ENCODE measurements around the gene SLC9A1. TPM values are rescaled to one million over a fixed set of nuclear protein-coding genes. Genes with fewer than 3 reads are reported as not detected.

The SLC9A1 gene
- total and polyA plus RNA-seq, 2 experiments from 2014 or later: 8.5 to 23.7 TPM

DNA sequence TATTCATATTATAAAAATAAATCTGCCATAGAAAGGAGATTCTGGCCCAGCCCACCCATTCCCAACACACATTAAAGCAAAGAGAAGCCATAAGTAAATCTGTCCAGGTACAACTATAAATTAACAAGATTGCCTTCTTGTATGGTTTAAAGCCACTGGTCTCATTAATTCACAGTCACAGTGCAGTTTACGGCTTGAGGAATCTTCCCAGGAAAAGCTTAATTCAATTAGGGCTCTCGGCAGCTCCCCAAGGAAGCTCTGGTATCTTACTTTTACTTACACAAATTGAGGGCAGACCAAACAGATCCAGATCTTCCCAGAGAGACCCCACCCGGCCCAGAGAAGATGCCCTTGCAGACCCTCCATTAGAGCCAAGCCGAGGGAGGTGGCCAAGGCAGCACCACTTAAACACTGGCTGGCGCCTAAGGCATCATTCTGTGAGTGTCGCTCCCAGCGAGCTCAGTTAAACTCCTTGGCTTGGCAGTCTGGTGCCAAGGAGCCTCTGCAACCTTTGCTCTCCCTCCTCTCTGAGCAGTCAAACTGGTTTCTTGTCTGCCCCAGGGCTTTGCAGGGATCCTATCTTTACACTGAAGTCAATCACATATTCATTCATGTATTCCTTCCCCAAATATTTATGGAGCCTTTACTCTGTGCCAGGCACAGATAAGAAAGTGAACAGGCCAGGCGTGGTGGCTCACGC is 10.7 kb downstream of the SLC9A1 start:
- no peak overlapping the region for H3K4me2 ChIP-seq (ENCODE audit: unreplicated experiment)
- H3K79me2 ChIP-seq (ENCODE audit: insufficient read depth): peaks cover 95% of the 10 kb centered on the region
- 61 to 64% methylated on average over 8 to 9 of the region's 9 CpGs for WGBS, 2 experiments (ENCODE audit: low coverage in 1 of 2, low lambda C conversion rate in 2 of 2, missing lambda C conversion rate in 2 of 2)
- H3K27ac ChIP-seq: peak overlapping the region; percentile 91
- no peak for DNase-seq
- TF ChIP-seq EZH2 (IDR thresholded peaks at IDR 0.05; ENCODE audit: insufficient read depth, poor library complexity, severe bottlenecking): no peak
- no peak for TF ChIP-seq EZH2phosphoT487 (IDR thresholded peaks at IDR 0.05; ENCODE audit: insufficient read depth, low read depth)
- no peaks in the 10 kb centered on the region for H3K27me3 ChIP-seq (replicated peaks; ENCODE audit: insufficient read depth)
- no peak overlapping the region for H2AFZ ChIP-seq
- H3K36me3 ChIP-seq (ENCODE audit: low read depth): no peaks in the 10 kb centered on the region
- peaks cover 23% of the 10 kb centered on the region for H3F3A ChIP-seq (ENCODE audit: insufficient read depth)
- H3K9me3 ChIP-seq (ENCODE audit: low read depth): no peaks in the 10 kb centered on the region
- no peaks in the 10 kb centered on the region for H3K9me2 ChIP-seq (ENCODE audit: insufficient read depth)
- peaks cover 21% of the 10 kb centered on the region for H3K4me1 ChIP-seq (ENCODE audit: insufficient read depth)
- in situ Hi-C loops (cut with MboI): no loop called here
- H4K20me1 ChIP-seq (ENCODE audit: insufficient read depth): no peaks in the 10 kb centered on the region
- no peak overlapping the region for H3K4me3 ChIP-seq
- no peak overlapping the region; the same call in 1 of the 2 replicates for H3K9ac ChIP-seq

DNA sequence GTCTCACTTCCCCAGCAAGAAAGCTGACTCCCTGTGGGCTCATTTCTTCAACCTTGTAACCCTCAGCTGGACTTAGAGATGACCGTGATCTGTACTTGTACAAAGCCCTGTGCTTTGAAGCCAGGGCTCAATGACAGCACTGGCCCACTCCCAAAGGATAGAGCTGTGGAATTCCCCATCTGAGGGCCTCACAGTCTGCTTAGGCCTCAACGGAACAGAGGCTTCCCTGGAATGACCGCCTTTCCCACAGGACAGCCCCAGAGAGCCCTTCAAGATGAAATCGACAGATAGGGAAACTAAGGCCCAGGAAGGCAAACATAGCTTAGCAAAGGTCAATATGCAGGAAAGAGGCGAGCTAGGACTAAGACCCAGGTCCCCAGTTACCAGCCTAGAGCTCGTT is 11.5 kb downstream of the SLC9A1 start:
- no peaks in the 10 kb centered on the region for H3K36me3 ChIP-seq (ENCODE audit: low read depth)
- H3K79me2 ChIP-seq (ENCODE audit: insufficient read depth): peaks cover 95% of the 10 kb centered on the region
- H3K4me1 ChIP-seq (ENCODE audit: insufficient read depth): peaks cover 21% of the 10 kb centered on the region
- H3K4me3 ChIP-seq: no peak overlapping the region
- H2AFZ ChIP-seq: no peak overlapping the region
- H3K9ac ChIP-seq: no peak overlapping the region
- H3K9me2 ChIP-seq (ENCODE audit: insufficient read depth): no peaks in the 10 kb centered on the region
- TF ChIP-seq EZH2 (IDR thresholded peaks at IDR 0.05; ENCODE audit: insufficient read depth, poor library complexity, severe bottlenecking) (no peak), EZH2phosphoT487 (IDR thresholded peaks at IDR 0.05; ENCODE audit: insufficient read depth, low read depth) (no peak)
- no peaks in the 10 kb centered on the region for H4K20me1 ChIP-seq (ENCODE audit: insufficient read depth)
- no peaks in the 10 kb centered on the region for H3K27me3 ChIP-seq (replicated peaks; ENCODE audit: insufficient read depth)
- no peaks in the 10 kb centered on the region for H3K9me3 ChIP-seq (ENCODE audit: low read depth)
- no peak for DNase-seq
- H3F3A ChIP-seq (ENCODE audit: insufficient read depth): peaks cover 23% of the 10 kb centered on the region
- in situ Hi-C loops (cut with MboI): no loop called here
- WGBS, 2 experiments (ENCODE audit: low coverage in 1 of 2, low lambda C conversion rate in 2 of 2, missing lambda C conversion rate in 2 of 2): 71 to 73% methylated on average over 6 of the region's 6 CpGs
- no peak overlapping the region for H3K27ac ChIP-seq
- no peak overlapping the region for H3K4me2 ChIP-seq (ENCODE audit: unreplicated experiment)

- peaks cover 95% of the 10 kb centered on the region for H3K79me2 ChIP-seq (ENCODE audit: insufficient read depth)
- H2AFZ ChIP-seq: no peak overlapping the region
- H3F3A ChIP-seq (ENCODE audit: insufficient read depth): peaks cover 23% of the 10 kb centered on the region
- 92 to 94% methylated on average over 3 of the region's 3 CpGs for WGBS, 2 experiments (ENCODE audit: low coverage in 1 of 2, low lambda C conversion rate in 2 of 2, missing lambda C conversion rate in 2 of 2)
- H3K4me3 ChIP-seq: no peak overlapping the region
- no peaks in the 10 kb centered on the region for H3K9me2 ChIP-seq (ENCODE audit: insufficient read depth)
- H3K27me3 ChIP-seq (replicated peaks; ENCODE audit: insufficient read depth): no peaks in the 10 kb centered on the region
- no peak overlapping the region for H3K9ac ChIP-seq
- H3K4me1 ChIP-seq (ENCODE audit: insufficient read depth): peaks cover 29% of the 10 kb centered on the region
- in situ Hi-C loops (cut with MboI): no loop called here
- TF ChIP-seq EZH2 (IDR thresholded peaks at IDR 0.05; ENCODE audit: insufficient read depth, poor library complexity, severe bottlenecking) (no peak), EZH2phosphoT487 (IDR thresholded peaks at IDR 0.05; ENCODE audit: insufficient read depth, low read depth) (no peak)
- H4K20me1 ChIP-seq (ENCODE audit: insufficient read depth): no peaks in the 10 kb centered on the region
- no peaks in the 10 kb centered on the region for H3K9me3 ChIP-seq (ENCODE audit: low read depth)
- H3K36me3 ChIP-seq (ENCODE audit: low read depth): no peaks in the 10 kb centered on the region
- no peak for DNase-seq
- H3K4me2 ChIP-seq (ENCODE audit: unreplicated experiment): no peak overlapping the region
- no peak overlapping the region for H3K27ac ChIP-seq
These were observed 12.5 kb downstream of the SLC9A1 start for GRCh38 chr1:27142464-27142863.

DNA sequence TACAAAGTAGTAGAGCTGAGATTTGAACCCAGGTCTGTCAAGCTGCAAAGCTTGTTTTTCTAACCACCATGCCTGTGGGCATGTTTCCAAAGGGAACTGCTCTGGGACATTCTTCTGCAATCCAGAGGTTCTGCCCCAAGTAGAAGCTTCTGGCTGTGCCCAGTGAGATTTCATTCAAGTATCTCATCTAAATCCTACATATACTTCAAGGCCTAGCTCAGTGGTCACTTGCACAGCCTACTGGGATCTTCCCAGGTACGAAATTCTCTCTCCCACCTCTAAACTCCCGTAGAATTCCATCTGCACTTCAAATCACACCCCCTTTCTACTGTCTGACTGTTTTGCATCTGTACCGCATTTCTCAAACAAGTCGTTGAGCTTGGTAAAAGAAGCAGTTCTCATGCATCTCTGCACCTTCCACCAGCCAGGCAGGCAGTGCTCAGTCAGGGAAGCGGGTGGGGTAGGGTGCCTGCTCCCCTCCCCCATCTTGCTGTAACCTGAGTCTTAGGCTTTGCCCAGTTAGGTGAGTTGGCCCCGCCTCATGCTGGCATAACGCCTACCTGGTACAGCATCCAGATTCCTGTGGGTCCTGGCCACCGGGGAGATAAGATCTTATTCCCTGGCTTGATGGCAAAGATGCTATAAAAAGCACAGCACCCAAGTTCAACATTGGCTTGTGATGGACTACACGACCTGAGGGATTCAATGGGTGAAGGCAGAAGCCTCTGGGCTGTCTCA is 13.5 kb downstream of the SLC9A1 start:
- DNase-seq: no peak
- Histone ChIP-seq H3K79me2 (ENCODE audit: insufficient read depth) (peaks cover 95% of the 10 kb centered on the region), H4K20me1 (ENCODE audit: insufficient read depth) (no peaks in the 10 kb centered on the region), H3K4me2 (ENCODE audit: unreplicated experiment) (no peak overlapping the region), H3K27ac (no peak overlapping the region), H2AFZ (no peak overlapping the region), H3K4me3 (no peak overlapping the region), H3K27me3 (replicated peaks; ENCODE audit: insufficient read depth) (no peaks in the 10 kb centered on the region), H3K4me1 (ENCODE audit: insufficient read depth) (peaks cover 34% of the 10 kb centered on the region), H3K9me3 (ENCODE audit: low read depth) (no peaks in the 10 kb centered on the region), H3K9ac (no peak overlapping the region), H3K36me3 (ENCODE audit: low read depth) (no peaks in the 10 kb centered on the region), H3K9me2 (ENCODE audit: insufficient read depth) (no peaks in the 10 kb centered on the region), H3F3A (ENCODE audit: insufficient read depth) (peaks cover 23% of the 10 kb centered on the region)
- 93% methylated on average over 9 of the region's 9 CpGs for WGBS, 2 experiments (ENCODE audit: low coverage in 1 of 2, low lambda C conversion rate in 2 of 2, missing lambda C conversion rate in 2 of 2)
- no peak for TF ChIP-seq EZH2 (IDR thresholded peaks at IDR 0.05; ENCODE audit: insufficient read depth, poor library complexity, severe bottlenecking)
- no peak for TF ChIP-seq EZH2phosphoT487 (IDR thresholded peaks at IDR 0.05; ENCODE audit: insufficient read depth, low read depth)
- in situ Hi-C loops (cut with MboI): no loop called here

Data from GM23248 (cell line).